ENCODE results near the gene CCNY.

- TF ChIP-seq USF2 (IDR thresholded peaks at IDR 0.05) (no peak), POLR2A (IDR thresholded peaks at IDR 0.05; ENCODE audit: low read length) (no peak), JUN (IDR thresholded peaks at IDR 0.05) (no peak), ESRRA (IDR thresholded peaks at IDR 0.05; ENCODE audit: borderline replicate concordance, low read length) (no peak), MYC (IDR thresholded peaks at IDR 0.05; ENCODE audit: borderline replicate concordance, low read length) (no peak)
These were observed 252.5 kb downstream of the CCNY start for GRCh38 chr10:35588836-35589235.
